PC-9 (cell line): ENCODE measurements around the gene TP53BP1.

Experiments
- CTCF ChIP-seq: fragments of 200-600 bp; sonication (generic); conservative IDR thresholded peaks from 2 replicates; pipeline ENCODE4 v1.6.1; 2017; ENCODE audit warnings: mixed run types, antibody characterized with exemption, mild to moderate bottlenecking, moderate library complexity
- EZH2 ChIP-seq: fragments of 200-600 bp; sonication (generic); IDR thresholded peaks from 2 replicates; pipeline ENCODE4 v1.8.0; 2017; ENCODE audit warnings: antibody characterized with exemption, low read depth

GRCh38 chr15:43406808-43407207 is 86.1 kb downstream of the TP53BP1 start:
- TF ChIP-seq CTCF, result no peak
- TF ChIP-seq EZH2, result no peak
